Measurements from ENCODE around the gene ADAMTSL5. TPM values are rescaled to one million over a fixed set of nuclear protein-coding genes. Genes with fewer than 3 reads are reported as not detected.

The ADAMTSL5 gene
- total RNA-seq, 3 donors from 2014 or later = 2.7 to 3.5 (median 3.3) TPM

DNA sequence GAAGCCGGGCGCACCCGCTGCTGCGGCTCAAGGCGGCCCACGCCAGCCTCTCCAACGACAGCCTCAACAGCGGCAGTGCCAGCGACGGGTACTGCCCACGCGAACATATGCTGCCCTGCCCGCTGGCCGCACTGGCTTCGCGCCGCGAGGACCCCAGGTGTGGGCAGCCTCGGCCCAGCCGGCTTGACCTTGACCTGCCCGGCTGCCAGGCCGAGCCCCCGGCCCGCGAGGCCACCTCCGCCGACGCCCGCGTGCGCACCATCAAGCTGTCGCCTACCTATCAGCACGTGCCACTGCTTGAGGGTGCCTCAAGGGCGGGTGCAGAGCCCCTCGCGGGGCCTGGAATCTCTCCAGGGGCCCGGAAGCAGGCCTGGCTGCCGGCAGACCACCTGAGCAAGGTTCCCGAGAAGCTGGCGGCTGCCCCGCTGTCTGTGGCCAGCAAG, 46.8 kb downstream of the ADAMTSL5 start:
- H3K4me3 ChIP-seq = no peak overlapping the region
- ATAC-seq (no peak), DNase-seq (no peak)
- intact Hi-C loops (cut with DNase I, micrococcal nuclease) = no loop called here
- peaks cover 47% of the 10 kb centered on the region for H3K4me1 ChIP-seq (ENCODE audit: low read depth)
- H3K36me3 ChIP-seq (ENCODE audit: low read depth) = no peaks in the 10 kb centered on the region
- H3K9me3 ChIP-seq = no peaks in the 10 kb centered on the region
- TF ChIP-seq, protein P1, sequence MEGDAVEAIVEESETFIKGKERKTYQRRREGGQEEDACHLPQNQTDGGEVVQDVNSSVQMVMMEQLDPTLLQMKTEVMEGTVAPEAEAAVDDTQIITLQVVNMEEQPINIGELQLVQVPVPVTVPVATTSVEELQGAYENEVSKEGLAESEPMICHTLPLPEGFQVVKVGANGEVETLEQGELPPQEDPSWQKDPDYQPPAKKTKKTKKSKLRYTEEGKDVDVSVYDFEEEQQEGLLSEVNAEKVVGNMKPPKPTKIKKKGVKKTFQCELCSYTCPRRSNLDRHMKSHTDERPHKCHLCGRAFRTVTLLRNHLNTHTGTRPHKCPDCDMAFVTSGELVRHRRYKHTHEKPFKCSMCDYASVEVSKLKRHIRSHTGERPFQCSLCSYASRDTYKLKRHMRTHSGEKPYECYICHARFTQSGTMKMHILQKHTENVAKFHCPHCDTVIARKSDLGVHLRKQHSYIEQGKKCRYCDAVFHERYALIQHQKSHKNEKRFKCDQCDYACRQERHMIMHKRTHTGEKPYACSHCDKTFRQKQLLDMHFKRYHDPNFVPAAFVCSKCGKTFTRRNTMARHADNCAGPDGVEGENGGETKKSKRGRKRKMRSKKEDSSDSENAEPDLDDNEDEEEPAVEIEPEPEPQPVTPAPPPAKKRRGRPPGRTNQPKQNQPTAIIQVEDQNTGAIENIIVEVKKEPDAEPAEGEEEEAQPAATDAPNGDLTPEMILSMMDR (IDR thresholded peaks at IDR 0.05) = no peak

DNA sequence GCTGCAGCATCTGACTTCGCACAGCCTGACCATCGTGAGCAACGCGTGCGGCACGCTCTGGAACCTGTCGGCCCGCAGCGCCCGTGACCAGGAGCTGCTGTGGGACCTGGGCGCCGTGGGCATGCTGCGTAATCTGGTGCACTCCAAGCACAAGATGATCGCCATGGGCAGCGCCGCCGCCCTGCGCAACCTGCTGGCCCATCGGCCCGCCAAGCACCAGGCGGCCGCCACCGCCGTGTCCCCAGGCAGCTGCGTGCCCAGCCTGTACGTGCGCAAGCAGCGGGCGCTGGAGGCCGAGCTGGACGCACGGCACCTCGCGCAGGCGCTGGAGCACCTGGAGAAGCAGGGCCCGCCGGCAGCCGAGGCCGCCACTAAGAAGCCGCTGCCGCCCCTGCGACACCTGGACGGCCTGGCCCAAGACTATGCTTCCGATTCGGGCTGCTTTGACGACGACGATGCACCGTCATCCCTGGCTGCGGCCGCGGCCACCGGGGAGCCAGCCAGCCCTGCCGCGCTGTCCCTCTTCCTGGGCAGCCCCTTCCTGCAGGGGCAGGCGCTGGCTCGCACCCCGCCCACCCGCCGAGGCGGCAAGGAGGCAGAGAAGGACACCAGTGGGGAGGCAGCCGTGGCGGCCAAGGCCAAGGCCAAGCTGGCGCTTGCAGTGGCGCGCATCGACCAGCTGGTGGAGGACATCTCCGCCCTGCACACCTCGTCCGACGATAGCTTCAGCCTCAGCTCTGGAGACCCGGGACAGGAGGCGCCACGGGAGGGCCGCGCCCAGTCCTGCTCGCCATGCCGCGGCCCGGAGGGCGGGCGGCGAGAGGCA, 47.4 kb downstream of the ADAMTSL5 start:
- TF ChIP-seq, protein P1 (IDR thresholded peaks at IDR 0.05) = peak; percentile 37
- DNase-seq = peak; percentile 65 to 80 (median 70)
- ATAC-seq = peak; percentile 81
- Histone ChIP-seq H3K4me1 (ENCODE audit: low read depth) (peaks cover 40% of the 10 kb centered on the region), H3K9me3 (no peaks in the 10 kb centered on the region), H3K4me3 (no peak overlapping the region), H3K36me3 (ENCODE audit: low read depth) (no peaks in the 10 kb centered on the region)
- intact Hi-C loops (cut with DNase I, micrococcal nuclease) = no loop called here

DNA sequence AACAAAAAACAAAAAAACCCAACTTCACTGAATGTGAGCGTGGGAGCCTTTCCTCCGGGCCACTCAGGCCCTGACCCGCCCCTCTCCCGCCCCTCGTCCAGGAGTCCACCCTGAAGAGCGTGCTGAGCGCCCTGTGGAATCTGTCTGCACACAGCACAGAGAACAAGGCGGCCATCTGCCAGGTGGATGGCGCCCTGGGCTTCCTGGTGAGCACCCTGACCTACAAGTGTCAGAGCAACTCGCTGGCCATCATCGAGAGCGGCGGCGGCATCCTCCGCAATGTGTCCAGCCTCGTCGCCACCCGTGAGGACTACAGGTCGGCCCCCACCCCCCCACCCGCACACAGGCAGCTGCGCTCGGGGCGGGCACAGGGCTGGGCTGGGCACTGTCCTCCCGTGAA, 51.0 kb downstream of the ADAMTSL5 start:
- H3K36me3 ChIP-seq (ENCODE audit: low read depth) = no peaks in the 10 kb centered on the region
- ATAC-seq (no peak), DNase-seq (no peak)
- intact Hi-C loops (cut with DNase I, micrococcal nuclease) = no loop called here
- TF ChIP-seq, protein P1 (IDR thresholded peaks at IDR 0.05) = no peak
- H3K4me3 ChIP-seq = no peak overlapping the region
- H3K4me1 ChIP-seq (ENCODE audit: low read depth) = peaks cover 15% of the 10 kb centered on the region
- H3K9me3 ChIP-seq = no peaks in the 10 kb centered on the region

GRCh38 chr19:1460033-1460995, 52.5 kb downstream of the ADAMTSL5 start:
- H3K36me3 ChIP-seq (ENCODE audit: low read depth) = no peaks in the 10 kb centered on the region
- intact Hi-C loops (cut with DNase I, micrococcal nuclease) = no loop called here
- TF ChIP-seq, protein P1 (IDR thresholded peaks at IDR 0.05) = no peak
- H3K4me1 ChIP-seq (ENCODE audit: low read depth) = peaks cover 16% of the 10 kb centered on the region
- no peaks in the 10 kb centered on the region for H3K9me3 ChIP-seq
- H3K4me3 ChIP-seq = no peak overlapping the region
- no peak for ATAC-seq
- no peak for DNase-seq

GRCh38 chr19:1459479-1459878, 53.3 kb downstream of the ADAMTSL5 start:
- TF ChIP-seq, protein P1 (IDR thresholded peaks at IDR 0.05) = no peak
- H3K4me3 ChIP-seq = no peak overlapping the region
- peaks cover 18% of the 10 kb centered on the region for H3K4me1 ChIP-seq (ENCODE audit: low read depth)
- no peaks in the 10 kb centered on the region for H3K9me3 ChIP-seq
- DNase-seq (no peak), ATAC-seq (no peak)
- no peaks in the 10 kb centered on the region for H3K36me3 ChIP-seq (ENCODE audit: low read depth)
- intact Hi-C loops (cut with DNase I, micrococcal nuclease) = no loop called here

Data from mucosa of descending colon (tissue), 3 donors.